Middle frontal gyrus (tissue), 1 donor: Measurements from ENCODE around the gene LYPD4.
A peak's percentile ranks its signal among the peaks of the same experiment; 100 is the strongest.
"Not testable (repeated sequence)": the region's sequence is repeated elsewhere in the genome, so short reads cannot be mapped to it uniquely, and the experiment has no call there.

Experiments
- DNase-seq: peaks from one replicate; pipeline ENCODE4 v3.0.0-alpha.2; 2015; ENCODE audit warnings: low spot score; ENCODE audit errors: extremely low spot score

Gene LYPD4

GRCh38 chr19:41875973-41876372 is 31.5 kb upstream of the LYPD4 start:
- DNase-seq = not testable (repeated sequence)

GRCh38 chr19:41872775-41873647 is 28.5 kb upstream of the LYPD4 start:
- no peak for DNase-seq

- DNase-seq = no peak
Measured at GRCh38 chr19:41872384-41872774, 27.9 kb upstream of the LYPD4 start.

GRCh38 chr19:41871573-41872383 is 27.3 kb upstream of the LYPD4 start:
- DNase-seq = no peak

- DNase-seq = no peak
Measured at GRCh38 chr19:41870401-41870873, 26.0 kb upstream of the LYPD4 start.

- no peak for DNase-seq
Measured at GRCh38 chr19:41869374-41869955, 25.0 kb upstream of the LYPD4 start.

- no peak for DNase-seq
Measured at GRCh38 chr19:41868989-41869300, 24.5 kb upstream of the LYPD4 start.

- no peak for DNase-seq
Measured at GRCh38 chr19:41868120-41868988, 23.9 kb upstream of the LYPD4 start.

GRCh38 chr19:41866284-41866683 is 21.8 kb upstream of the LYPD4 start:
- DNase-seq = no peak

- DNase-seq = no peak
Measured at GRCh38 chr19:41864374-41864773, 19.9 kb upstream of the LYPD4 start.

GRCh38 chr19:41863209-41863931 is 18.9 kb upstream of the LYPD4 start:
- DNase-seq = no peak

GRCh38 chr19:41862445-41862986 is 18.0 kb upstream of the LYPD4 start:
- DNase-seq = no peak

GRCh38 chr19:41861846-41862245 is 17.4 kb upstream of the LYPD4 start:
- DNase-seq = no peak

GRCh38 chr19:41861116-41861768 is 16.8 kb upstream of the LYPD4 start:
- DNase-seq = no peak

GRCh38 chr19:41860419-41861115 is 16.1 kb upstream of the LYPD4 start:
- no peak for DNase-seq

GRCh38 chr19:41859618-41860418 is 15.3 kb upstream of the LYPD4 start, which contains the start of gene RPS19:
Gene RPS19 (plus strand): TSS chr19:41860255. CDS start chr19:41860775, 520 bp downstream.
- peak; percentile 99 for DNase-seq

- DNase-seq = no peak
Measured at GRCh38 chr19:41859213-41859617, 14.7 kb upstream of the LYPD4 start.

GRCh38 chr19:41853768-41854167 is 9.3 kb upstream of the LYPD4 start:
- no peak for DNase-seq
